Measurements from ENCODE around the gene MVP.

MVP gene

GRCh38 chr16:29804020-29804419 is 16.2 kb upstream of the MVP start:
- DNase-seq (ENCODE audit: insufficient read length, low spot score) = no peak
- FAIRE-seq = no peak

GRCh38 chr16:29804455-29805231 is 15.6 kb upstream of the MVP start:
- DNase-seq (ENCODE audit: insufficient read length, low spot score) = no peak

GRCh38 chr16:29805232-29806098 is 14.8 kb upstream of the MVP start:
- peak; percentile 84 for FAIRE-seq
- peak; percentile 92 for DNase-seq (ENCODE audit: insufficient read length, low spot score)

More at GRCh38 chr16:29804455-29805231, 15.6 kb upstream of the MVP start:
- no peak for FAIRE-seq

- DNase-seq (ENCODE audit: insufficient read length, low spot score) = no peak
- no peak for FAIRE-seq
These were observed 14.1 kb upstream of the MVP start, which contains the start of gene MAZ for GRCh38 chr16:29806099-29806579. MAZ (plus strand) TSS chr16:29806529; CDS start chr16:29806702, 173 bp downstream.

- FAIRE-seq = no peak
- DNase-seq (ENCODE audit: insufficient read length, low spot score) = peak; percentile 43
These were observed 13.4 kb upstream of the MVP start for GRCh38 chr16:29806641-29807425.

GRCh38 chr16:29807426-29808218 is 12.6 kb upstream of the MVP start:
- peak; percentile 75 for DNase-seq (ENCODE audit: insufficient read length, low spot score)
- peak; percentile 77 for FAIRE-seq

GRCh38 chr16:29808219-29808900 is 11.9 kb upstream of the MVP start:
- DNase-seq (ENCODE audit: insufficient read length, low spot score) = no peak
- no peak for FAIRE-seq

GRCh38 chr16:29809031-29809747 is 11.1 kb upstream of the MVP start:
- no peak for DNase-seq (ENCODE audit: insufficient read length, low spot score)
- FAIRE-seq = no peak

GRCh38 chr16:29809850-29810698 is 10.2 kb upstream of the MVP start:
- DNase-seq (ENCODE audit: insufficient read length, low spot score) (no peak), FAIRE-seq (no peak)

GRCh38 chr16:29810699-29811169 is 9.5 kb upstream of the MVP start:
- no peak for DNase-seq (ENCODE audit: insufficient read length, low spot score)
- FAIRE-seq = no peak

- FAIRE-seq (peak; percentile 75), DNase-seq (ENCODE audit: insufficient read length, low spot score) (peak; percentile 92)
These were observed 8.9 kb upstream of the MVP start for GRCh38 chr16:29811170-29811895.

- DNase-seq (ENCODE audit: insufficient read length, low spot score) (peak; percentile 37), FAIRE-seq (no peak)
These were observed 8.2 kb upstream of the MVP start, which contains the start of gene PRRT2 for GRCh38 chr16:29811896-29812665. PRRT2 (plus strand) TSS chr16:29812193; CDS start chr16:29813055, 862 bp downstream.

- DNase-seq (ENCODE audit: insufficient read length, low spot score) (no peak), FAIRE-seq (no peak)
These were observed 7.3 kb upstream of the MVP start for GRCh38 chr16:29812754-29813643.

- no peak for FAIRE-seq
- DNase-seq (ENCODE audit: insufficient read length, low spot score) = no peak
These were observed 6.4 kb upstream of the MVP start for GRCh38 chr16:29813644-29814562.
